Stimulated activated naive CD8-positive, alpha-beta T cell treated with anti-CD3 and anti-CD28 coated beads, Interleukin-15, amount 100 ng/mL, for 72 hours (primary cell): ENCODE data around the gene EFNA3.
A peak's percentile ranks its signal among the peaks of the same experiment; 100 is the strongest.

Experiments
- ATAC-seq: fragments of 150-1000 bp; cut with Tn5 transposase; 2 replicates; pipeline ENCODE4 v1.10.0; 2021; ENCODE audit warnings: mild to moderate bottlenecking, moderate library complexity
- DNase-seq, 2 donors: peaks; one replicate each; pipeline ENCODE4 v3.0.0; 2021 to 2022
- H3K27ac Mint-ChIP-seq, 2 donors: one replicate each; pipeline ENCODE4 v1.8.0; 2022; ENCODE audit warnings: mild to moderate bottlenecking in 2 of 2, mixed read lengths in 2 of 2, moderate library complexity in 2 of 2
- H3K27me3 Mint-ChIP-seq: one replicate; pipeline ENCODE4 v1.8.0; 2022; ENCODE audit warnings: mixed read lengths
- H3K4me1 Mint-ChIP-seq: one replicate; pipeline ENCODE4 v1.8.0; 2022; ENCODE audit warnings: mild to moderate bottlenecking, mixed read lengths
- H3K4me3 Mint-ChIP-seq, 2 donors: one replicate each; pipeline ENCODE4 v1.8.0; 2022; ENCODE audit warnings: mild to moderate bottlenecking in 2 of 2, mixed read lengths in 2 of 2, moderate library complexity in 1 of 2
- H3K9me3 Mint-ChIP-seq, 2 donors: one replicate each; pipeline ENCODE4 v1.8.0; 2022; ENCODE audit warnings: mixed read lengths in 2 of 2

Gene EFNA3

GRCh38 chr1:155072531-155073289 is 5.9 kb upstream of the EFNA3 start:
- H3K4me3 Mint-ChIP-seq = no peak overlapping the region
- no peak overlapping the region for H3K27ac Mint-ChIP-seq

GRCh38 chr1:155073377-155074242 is 5.0 kb upstream of the EFNA3 start:
- Mint-ChIP-seq H3K27ac (no peak overlapping the region), H3K27me3 (peaks cover 15% of the 10 kb centered on the region), H3K4me1 (peaks cover 46% of the 10 kb centered on the region), H3K9me3 (no peaks in the 10 kb centered on the region), H3K4me3 (no peak overlapping the region)
- ATAC-seq (peak; percentile 38), DNase-seq (no peak)

More at GRCh38 chr1:155072531-155073289, 5.9 kb upstream of the EFNA3 start:
- DNase-seq (no peak), ATAC-seq (no peak)
- Mint-ChIP-seq H3K9me3 (no peaks in the 10 kb centered on the region), H3K4me1 (peaks cover 42% of the 10 kb centered on the region), H3K27me3 (peaks cover 8% of the 10 kb centered on the region)

- no peak for ATAC-seq
- peaks cover 54% of the 10 kb centered on the region for H3K4me1 Mint-ChIP-seq
- no peak overlapping the region for H3K4me3 Mint-ChIP-seq
- no peaks in the 10 kb centered on the region for H3K9me3 Mint-ChIP-seq
- H3K27ac Mint-ChIP-seq = no peak overlapping the region
- peaks cover 32% of the 10 kb centered on the region for H3K27me3 Mint-ChIP-seq
- no peak for DNase-seq
Measured at GRCh38 chr1:155075535-155075934, 3.1 kb upstream of the EFNA3 start.

GRCh38 chr1:155076371-155076770 is 2.3 kb upstream of the EFNA3 start:
- Mint-ChIP-seq H3K27me3 (peaks cover 36% of the 10 kb centered on the region), H3K27ac (no peak overlapping the region), H3K4me1 (peaks cover 50% of the 10 kb centered on the region), H3K9me3 (no peaks in the 10 kb centered on the region), H3K4me3 (no peak overlapping the region)
- ATAC-seq = no peak
- no peak for DNase-seq

GRCh38 chr1:155077346-155077745 is 1.3 kb upstream of the EFNA3 start:
- no peak overlapping the region for H3K4me3 Mint-ChIP-seq
- H3K27me3 Mint-ChIP-seq = peaks cover 39% of the 10 kb centered on the region
- no peak for ATAC-seq

GRCh38 chr1:155077758-155078445 is 735 bp upstream of the EFNA3 start:
- ATAC-seq = no peak
- Mint-ChIP-seq H3K27ac (no peak overlapping the region), H3K4me3 (peak overlapping the region in 1 of 2 donors; percentile 60), H3K9me3 (no peaks in the 10 kb centered on the region), H3K4me1 (peaks cover 58% of the 10 kb centered on the region), H3K27me3 (peaks cover 44% of the 10 kb centered on the region)
- DNase-seq = no peak

More at GRCh38 chr1:155077346-155077745, 1.3 kb upstream of the EFNA3 start:
- no peaks in the 10 kb centered on the region for H3K9me3 Mint-ChIP-seq
- no peak for DNase-seq
- H3K27ac Mint-ChIP-seq = no peak overlapping the region
- peaks cover 54% of the 10 kb centered on the region for H3K4me1 Mint-ChIP-seq

GRCh38 chr1:155079210-155079486 is 511 bp downstream of the EFNA3 start:
- DNase-seq (no peak), ATAC-seq (peak; percentile 5)
- Mint-ChIP-seq H3K4me1 (peaks cover 58% of the 10 kb centered on the region), H3K4me3 (peak overlapping the region; percentile 81 to 82), H3K27ac (no peak overlapping the region), H3K9me3 (no peaks in the 10 kb centered on the region), H3K27me3 (peaks cover 57% of the 10 kb centered on the region)

GRCh38 chr1:155079487-155080311 is 1.1 kb downstream of the EFNA3 start:
- peaks cover 61% of the 10 kb centered on the region for H3K4me1 Mint-ChIP-seq
- peak overlapping the region; percentile 81 to 82 for H3K4me3 Mint-ChIP-seq
- ATAC-seq = peak; percentile 2
- DNase-seq = no peak
- no peak overlapping the region for H3K27ac Mint-ChIP-seq
- no peaks in the 10 kb centered on the region for H3K9me3 Mint-ChIP-seq
- peaks cover 61% of the 10 kb centered on the region for H3K27me3 Mint-ChIP-seq

GRCh38 chr1:155080312-155081228 is 1.9 kb downstream of the EFNA3 start:
- Mint-ChIP-seq H3K4me1 (peaks cover 68% of the 10 kb centered on the region), H3K27me3 (peaks cover 61% of the 10 kb centered on the region), H3K27ac (no peak overlapping the region), H3K9me3 (no peaks in the 10 kb centered on the region), H3K4me3 (peak overlapping the region; percentile 18 to 67)
- no peak for ATAC-seq
- no peak for DNase-seq

- no peak for DNase-seq
- Mint-ChIP-seq H3K27ac (no peak overlapping the region), H3K27me3 (peaks cover 61% of the 10 kb centered on the region), H3K9me3 (no peaks in the 10 kb centered on the region), H3K4me1 (peaks cover 77% of the 10 kb centered on the region), H3K4me3 (peak overlapping the region; percentile 59 to 79)
- ATAC-seq = no peak
Measured at GRCh38 chr1:155081472-155082300, 3.0 kb downstream of the EFNA3 start.

GRCh38 chr1:155082301-155083051 is 3.8 kb downstream of the EFNA3 start:
- Mint-ChIP-seq H3K27me3 (peaks cover 61% of the 10 kb centered on the region), H3K4me3 (peak overlapping the region; percentile 42 to 79), H3K4me1 (peaks cover 82% of the 10 kb centered on the region), H3K9me3 (no peaks in the 10 kb centered on the region), H3K27ac (peak overlapping the region in 1 of 2 donors; percentile 90)
- ATAC-seq = no peak
- DNase-seq = no peak

GRCh38 chr1:155083052-155083541 is 4.5 kb downstream of the EFNA3 start:
- Mint-ChIP-seq H3K27ac (no peak overlapping the region), H3K9me3 (no peaks in the 10 kb centered on the region), H3K4me1 (peaks cover 80% of the 10 kb centered on the region), H3K4me3 (no peak overlapping the region), H3K27me3 (peaks cover 57% of the 10 kb centered on the region)
- no peak for DNase-seq
- no peak for ATAC-seq
